Raji (cell line): ENCODE measurements around the gene ATG16L1.

Experiments
- POLR2A ChIP-seq: IDR thresholded peaks from 2 replicates; pipeline ENCODE4 v1.6.1; 2011; ENCODE audit warnings: low read depth, low read length, control low read depth; ENCODE audit not compliant: insufficient read depth

The ATG16L1 gene

GRCh38 chr2:233244818-233245217 is 6.7 kb upstream of the ATG16L1 start:
- TF ChIP-seq POLR2A, result no peak

GRCh38 chr2:233245406-233245805 is 6.1 kb upstream of the ATG16L1 start:
- TF ChIP-seq POLR2A, result no peak

GRCh38 chr2:233247116-233247515 is 4.4 kb upstream of the ATG16L1 start:
- no peak for TF ChIP-seq POLR2A

- TF ChIP-seq POLR2A, result no peak
Observed at GRCh38 chr2:233247744-233248143, 3.7 kb upstream of the ATG16L1 start.

- TF ChIP-seq POLR2A, result no peak
Observed at GRCh38 chr2:233248999-233249398, 2.5 kb upstream of the ATG16L1 start.

- no peak for TF ChIP-seq POLR2A
Observed at GRCh38 chr2:233250568-233250967, 905 bp upstream of the ATG16L1 start.

- TF ChIP-seq POLR2A, result no peak
Observed at GRCh38 chr2:233250985-233251305, 528 bp upstream of the ATG16L1 start.

- TF ChIP-seq POLR2A, result no peak
Observed at GRCh38 chr2:233252227-233252626, 754 bp downstream of the ATG16L1 start.

GRCh38 chr2:233255151-233255550 is 3.7 kb downstream of the ATG16L1 start:
- TF ChIP-seq POLR2A, result no peak

GRCh38 chr2:233256048-233256447 is 4.6 kb downstream of the ATG16L1 start:
- no peak for TF ChIP-seq POLR2A

GRCh38 chr2:233258211-233258610 is 6.7 kb downstream of the ATG16L1 start:
- TF ChIP-seq POLR2A, result no peak

- no peak for TF ChIP-seq POLR2A
Observed at GRCh38 chr2:233259730-233260129, 8.3 kb downstream of the ATG16L1 start.

- no peak for TF ChIP-seq POLR2A
Observed at GRCh38 chr2:233260661-233261060, 9.2 kb downstream of the ATG16L1 start.

GRCh38 chr2:233261819-233262555 is 10.5 kb downstream of the ATG16L1 start:
- no peak for TF ChIP-seq POLR2A

GRCh38 chr2:233262562-233262961 is 11.1 kb downstream of the ATG16L1 start:
- no peak for TF ChIP-seq POLR2A

GRCh38 chr2:233263045-233263570 is 11.6 kb downstream of the ATG16L1 start:
- TF ChIP-seq POLR2A, result no peak

- no peak for TF ChIP-seq POLR2A
Observed at GRCh38 chr2:233264667-233265066, 13.2 kb downstream of the ATG16L1 start.
